ENCODE data around the gene RTN4IP1.

- no peak for TF ChIP-seq CTCF (IDR thresholded peaks at IDR 0.05)
- TF ChIP-seq POLR2A (IDR thresholded peaks at IDR 0.05), result no peak
Observed at GRCh38 chr6:106662458-106662857, 33.2 kb upstream of the RTN4IP1 start.
